NCI-H1048 (cell line): ENCODE data around the gene EML4.
"Not testable (repeated sequence)": the region's sequence is repeated elsewhere in the genome, so short reads cannot be mapped to it uniquely, and the experiment has no call there.

Source experiments
- DNase-seq: peaks from one replicate; lab custom pipeline; 2025; lab: John Stamatoyannopoulos, UW

Gene EML4

DNA sequence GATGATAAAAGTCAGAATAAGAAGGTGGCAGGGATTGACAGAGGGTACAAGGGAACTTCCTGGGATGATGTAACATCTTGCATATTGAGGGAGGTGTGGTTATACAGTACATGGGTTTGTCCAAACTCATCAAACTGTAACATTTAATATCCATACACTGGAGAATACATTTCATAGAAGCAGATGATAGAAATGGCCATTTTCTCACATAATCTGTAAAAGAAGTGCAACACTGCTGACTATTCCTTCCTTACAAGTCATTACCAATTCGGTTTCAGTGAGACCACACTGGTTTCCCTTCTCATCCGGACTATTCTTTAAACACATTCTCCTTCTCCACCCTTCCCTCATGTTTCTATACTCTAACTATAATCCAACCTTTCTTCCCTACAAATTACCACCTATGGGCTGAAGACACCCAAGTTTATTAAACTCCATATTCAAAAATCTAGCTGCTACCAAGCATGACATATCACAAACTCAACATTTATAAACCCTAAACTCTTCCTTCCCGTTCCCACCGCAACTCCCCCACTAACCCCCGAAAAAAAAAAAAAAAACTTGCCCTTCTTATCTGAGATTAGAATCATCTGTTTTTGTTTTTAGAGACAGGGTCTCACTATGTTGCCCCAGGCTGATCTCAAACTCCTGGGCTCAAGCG lies 190.3 kb downstream of the EML4 start:
- no peak for DNase-seq

- no peak for DNase-seq
Observed at GRCh38 chr2:42359965-42360483, 190.9 kb downstream of the EML4 start.

GRCh38 chr2:42360493-42360889 lies 191.3 kb downstream of the EML4 start:
- no peak for DNase-seq

DNA sequence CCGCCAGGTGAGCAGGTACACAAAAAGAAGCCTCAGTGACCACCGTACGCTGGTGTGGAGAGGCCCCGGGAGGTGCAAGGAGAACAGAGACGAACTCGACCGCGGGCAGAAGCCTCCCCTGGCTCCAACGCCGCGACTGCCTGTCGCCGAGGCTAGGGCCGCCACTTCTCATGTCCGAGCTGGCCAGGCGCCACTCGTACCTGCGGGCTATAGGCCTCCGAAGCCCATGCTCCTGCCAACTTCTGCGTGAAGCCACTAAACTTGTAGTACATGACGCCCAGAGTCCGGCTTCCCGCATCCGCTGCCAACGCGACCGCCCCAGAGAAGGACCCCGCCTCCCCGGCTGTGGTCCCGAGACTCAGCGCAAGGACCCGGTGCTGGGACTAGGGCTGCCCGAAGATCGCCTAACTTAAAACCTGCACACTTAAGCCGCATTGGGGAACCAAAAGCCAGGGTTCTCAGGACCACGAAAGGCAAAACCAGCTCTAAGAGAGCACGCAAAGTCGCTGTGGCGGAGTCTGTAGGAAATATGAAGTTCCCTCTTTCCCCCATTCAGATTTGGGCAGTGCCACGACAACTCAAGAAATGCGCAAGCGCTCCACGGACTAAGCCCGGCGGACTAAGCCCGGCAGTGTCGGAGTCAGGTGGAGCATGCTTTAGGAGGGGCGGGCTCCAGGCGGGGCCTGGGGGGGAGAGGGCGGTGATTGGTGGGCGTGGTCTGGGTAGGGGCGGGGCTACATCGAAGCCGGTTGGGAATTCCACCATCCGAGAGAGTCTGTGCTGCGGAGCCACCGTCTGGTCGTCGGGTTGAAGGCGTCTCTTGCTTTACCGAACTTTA lies 192.0 kb downstream of the EML4 start, which contains the start of gene COX7A2L:
TSS of gene COX7A2L (minus strand) at position 328 of the 838 bp plus-strand sequence. CDS start at position 272, 56 bp downstream.
- peak; percentile 90 for DNase-seq

- DNase-seq: no peak
Observed at GRCh38 chr2:42361728-42362283, 192.7 kb downstream of the EML4 start.

- no peak for DNase-seq
Observed at GRCh38 chr2:42363413-42363812, 194.3 kb downstream of the EML4 start.

- DNase-seq: no peak
Observed at GRCh38 chr2:42364658-42365057, 195.5 kb downstream of the EML4 start.

GRCh38 chr2:42366411-42366810 lies 197.3 kb downstream of the EML4 start:
- DNase-seq: no peak

DNA sequence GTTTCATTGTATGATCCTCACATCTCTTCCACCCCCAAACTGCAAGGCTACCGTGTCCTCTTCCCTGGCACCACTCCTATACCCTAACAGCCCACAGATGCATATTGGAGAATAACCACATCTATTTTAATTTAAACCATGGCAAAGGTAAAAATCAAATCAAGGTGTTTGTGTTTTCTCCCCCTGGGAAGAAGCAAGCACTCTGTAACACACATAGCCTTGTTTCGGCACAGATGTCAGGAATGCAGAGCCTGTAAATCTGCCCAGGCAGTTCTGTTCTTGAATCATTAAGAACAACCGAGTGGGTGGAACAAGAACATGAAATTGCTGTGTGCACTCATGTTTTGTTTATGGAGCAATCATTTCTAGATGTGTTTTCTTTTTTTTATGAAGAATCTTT lies 198.7 kb downstream of the EML4 start:
- DNase-seq: no peak

DNA sequence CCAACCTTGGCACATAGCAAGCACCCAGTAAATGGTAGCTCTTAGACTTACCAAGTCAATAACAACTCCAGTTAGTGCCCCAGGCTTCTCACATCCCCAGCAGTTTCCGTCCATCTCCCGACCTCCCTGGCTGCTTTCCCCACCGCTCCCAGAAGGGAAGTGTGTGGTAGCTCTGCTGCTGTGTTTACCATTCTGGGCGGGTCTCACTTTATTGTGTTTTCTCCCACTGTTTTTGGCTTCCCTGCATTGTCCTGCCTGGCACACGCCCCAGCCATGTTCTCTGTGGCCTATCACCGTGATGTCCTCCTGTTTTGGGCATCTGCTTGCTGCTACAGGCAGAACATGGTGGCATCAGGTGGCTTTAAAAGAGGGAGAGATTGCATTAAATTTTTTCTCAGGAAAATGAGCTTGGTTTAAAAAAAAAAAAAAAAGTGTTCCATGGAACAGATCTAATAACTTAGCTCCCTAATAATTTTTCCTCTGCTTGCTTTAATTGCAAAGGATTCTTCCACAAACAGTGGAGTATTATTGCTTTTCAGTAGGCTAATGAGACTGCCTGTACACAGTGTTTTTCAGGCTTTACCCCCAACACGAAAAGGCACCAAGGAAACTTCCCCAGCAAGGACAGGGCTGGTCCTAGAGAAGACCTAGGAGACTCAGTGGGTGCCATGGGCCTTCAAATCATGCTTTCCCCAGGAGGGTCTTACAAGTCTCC lies 199.8 kb downstream of the EML4 start:
- no peak for DNase-seq

DNA sequence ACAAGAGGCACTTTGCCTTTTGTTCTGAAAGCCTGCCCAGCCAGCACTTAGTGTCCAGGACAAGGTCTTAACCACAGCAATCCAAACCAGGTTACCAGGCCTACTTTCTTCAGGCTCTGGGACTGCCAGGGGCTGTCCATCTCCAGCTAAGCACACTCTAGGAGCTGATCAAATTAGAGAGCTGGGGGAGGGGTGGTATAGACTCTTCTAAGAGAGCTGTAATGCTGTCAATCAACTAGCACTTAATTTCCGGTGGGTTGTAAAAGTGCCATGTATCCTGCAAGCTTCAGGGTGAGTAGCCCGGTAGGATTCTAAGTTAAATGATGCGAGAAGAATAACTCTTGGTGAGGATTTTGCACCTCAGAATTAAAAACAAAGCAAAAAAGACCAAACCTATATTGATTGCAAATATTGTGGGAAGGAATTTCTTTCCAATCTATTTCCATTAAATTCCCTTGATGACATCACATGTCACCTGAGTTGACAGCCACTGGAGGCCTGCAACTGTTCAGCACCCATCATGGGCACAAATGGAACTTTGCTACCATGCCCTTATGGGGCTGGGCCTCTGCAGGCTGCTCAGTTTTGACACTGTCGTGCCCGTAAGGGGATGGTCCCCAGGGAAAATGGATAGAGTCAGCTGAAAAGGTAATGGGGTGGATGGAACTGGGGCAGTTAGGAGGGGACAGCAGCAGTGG lies 200.5 kb downstream of the EML4 start:
- DNase-seq: no peak

DNA sequence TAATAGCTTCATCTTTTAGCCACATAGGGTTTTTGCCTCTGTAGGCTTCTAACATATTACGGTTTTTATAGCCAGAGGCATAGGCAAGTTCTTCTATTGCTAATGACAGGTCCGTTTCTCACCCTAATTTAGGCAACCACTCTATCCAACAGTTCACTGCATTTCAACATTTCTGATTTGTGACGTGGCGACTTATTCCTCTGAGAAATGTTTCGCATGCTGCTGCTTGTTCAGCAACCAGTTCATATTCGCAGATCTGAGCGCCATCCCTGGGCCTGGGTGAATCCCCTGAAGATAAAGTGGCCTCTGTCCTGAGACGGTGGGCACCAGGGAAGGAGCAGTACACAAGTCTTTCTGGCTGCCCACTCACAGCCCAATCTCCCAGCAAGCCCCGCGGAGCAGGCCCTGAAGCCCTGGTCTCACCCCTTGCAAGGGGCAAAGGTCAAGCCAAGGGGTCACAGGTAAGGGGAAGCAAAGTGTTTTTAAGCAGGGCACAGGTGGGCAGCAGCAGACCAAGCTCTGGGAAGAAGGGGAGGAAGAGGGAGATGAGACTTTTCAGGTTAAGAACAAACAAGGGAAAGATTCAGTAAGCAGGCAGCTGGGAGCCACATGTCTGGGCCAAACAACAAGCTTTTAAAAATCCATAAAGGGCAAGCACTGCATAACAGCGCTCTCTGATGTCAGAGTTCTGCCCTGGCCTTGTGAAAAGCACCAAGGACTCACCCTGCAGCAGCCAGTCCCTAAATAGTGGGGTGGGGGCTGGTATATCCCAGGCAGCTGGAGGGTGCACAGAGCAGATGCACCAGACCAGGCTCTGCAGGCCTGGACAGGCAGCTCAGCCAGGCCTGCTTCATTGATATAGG lies 202.7 kb downstream of the EML4 start:
- DNase-seq: no peak

GRCh38 chr2:42372474-42373200 lies 203.5 kb downstream of the EML4 start:
- DNase-seq: no peak

DNA sequence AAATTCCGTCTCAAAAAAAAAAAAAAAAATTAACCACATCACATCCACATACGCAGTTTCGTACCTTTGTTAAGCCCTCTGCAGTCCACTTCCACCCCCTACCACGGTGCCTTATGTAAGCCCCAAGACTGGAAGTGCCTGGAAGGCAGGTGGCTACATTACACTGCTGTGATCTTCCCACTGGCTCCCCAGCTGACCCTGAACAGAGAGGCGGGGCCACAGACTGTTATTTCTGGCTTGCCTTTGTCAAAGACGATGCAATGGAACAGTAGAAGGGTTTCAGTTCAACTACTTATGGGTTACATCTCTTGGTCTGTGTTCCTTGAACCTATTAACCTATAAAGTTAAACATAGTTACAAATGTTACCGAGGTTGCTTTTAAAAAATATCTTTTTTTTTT lies 207.6 kb downstream of the EML4 start:
- DNase-seq: no peak

DNA sequence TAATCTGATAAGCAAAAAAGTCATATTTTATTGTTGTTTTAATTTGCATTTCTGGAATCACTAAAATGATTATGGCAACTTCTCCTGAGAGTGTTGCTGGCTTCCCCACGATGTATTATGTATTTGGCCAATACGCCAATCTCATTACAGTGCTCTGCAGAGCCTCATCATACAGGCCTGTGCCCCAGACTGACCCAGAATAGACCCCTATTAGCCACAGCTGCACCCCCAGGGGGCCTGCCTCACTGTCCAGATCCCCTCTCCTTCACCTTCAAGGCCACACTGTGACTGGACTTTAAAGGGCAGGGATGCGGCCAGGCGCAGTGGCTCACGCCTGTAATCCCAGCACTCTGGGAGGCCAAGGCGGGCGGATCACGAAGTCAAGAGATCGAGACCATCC lies 209.3 kb downstream of the EML4 start:
- DNase-seq: no peak

- DNase-seq: not testable (repeated sequence)
Observed at GRCh38 chr2:42380026-42380425, 210.9 kb downstream of the EML4 start.

DNA sequence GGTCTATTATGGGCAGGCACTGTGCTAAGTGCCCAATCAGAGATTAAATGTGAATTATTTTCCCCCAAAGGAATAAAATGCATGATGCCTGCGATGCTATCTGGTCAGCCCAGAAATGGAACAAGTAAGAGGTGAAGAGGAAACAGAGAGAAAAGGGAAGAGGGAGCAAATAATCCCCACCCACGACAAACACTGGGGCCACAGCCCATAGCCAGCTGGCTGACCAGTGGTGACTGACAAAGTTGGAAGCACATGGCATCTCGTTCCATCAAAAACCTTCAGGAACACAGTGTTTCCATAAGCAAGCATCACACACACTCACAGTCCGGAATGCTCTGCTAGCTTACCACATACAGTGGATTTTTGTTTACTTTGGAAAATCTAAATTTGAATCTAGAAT lies 213.0 kb downstream of the EML4 start:
- DNase-seq: no peak
